ENCODE measurements around the gene ZYG11B.
"Not testable (repeated sequence)": the region's sequence is repeated elsewhere in the genome, so short reads cannot be mapped to it uniquely, and the experiment has no call there.

ZYG11B gene

GRCh38 chr1:52842643-52843310 is 116.5 kb downstream of the ZYG11B start, which contains the start of gene ZYG11A:
Gene ZYG11A, plus strand, starts transcription at chr1:52842760. Its CDS starts 124 bp downstream, at chr1:52842884.
- peak within 1 kb of the TSS; percentile 57 for H3K4me3 ChIP-seq
- no peaks in the 10 kb centered on the region for H4K20me1 ChIP-seq
- H3K9me3 ChIP-seq = peaks cover 17% of the 10 kb centered on the region
- H3K27me3 ChIP-seq = peaks cover 24% of the 10 kb centered on the region
- H3K36me3 ChIP-seq = no peaks in the 10 kb centered on the region
- no peak within 1 kb of the TSS for H3K9ac ChIP-seq
- no peak within 1 kb of the TSS for H3K27ac ChIP-seq
- H3K4me2 ChIP-seq = peak within 1 kb of the TSS; percentile 62
- no peak for TF ChIP-seq Cebpa-rat (IDR thresholded peaks at IDR 0.05)
- H3K4me1 ChIP-seq = peaks cover 6% of the 10 kb centered on the region

DNA sequence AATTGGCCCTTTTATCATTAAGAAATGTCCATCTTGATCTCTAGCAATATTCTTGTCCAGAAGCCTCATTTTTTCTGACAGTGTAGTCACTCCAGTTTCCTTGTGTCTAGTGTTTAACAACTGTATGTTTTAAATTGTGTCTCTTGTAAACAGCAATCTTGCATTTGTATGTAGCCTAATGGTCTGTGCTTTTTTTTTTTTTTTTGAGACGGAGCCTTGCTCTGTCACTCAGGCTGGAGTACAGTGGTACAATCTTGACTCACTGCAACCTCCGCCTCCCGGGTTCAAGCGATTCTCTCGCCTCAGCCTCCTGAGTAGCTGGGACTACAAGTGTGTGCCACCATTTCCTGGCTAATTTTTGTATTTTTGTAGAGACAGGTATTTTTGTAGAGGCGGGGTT is 118.9 kb downstream of the ZYG11B start:
- not testable (repeated sequence) for H3K4me1 ChIP-seq, H3K4me3 ChIP-seq, H3K36me3 ChIP-seq, H3K9ac ChIP-seq, H3K4me2 ChIP-seq, H3K27ac ChIP-seq, H4K20me1 ChIP-seq
- peaks cover 17% of the 10 kb centered on the region for H3K9me3 ChIP-seq
- H3K27me3 ChIP-seq = peaks cover 24% of the 10 kb centered on the region

GRCh38 chr1:52848423-52848822 is 122.2 kb downstream of the ZYG11B start:
- no peak overlapping the region for H3K4me2 ChIP-seq
- peaks cover 6% of the 10 kb centered on the region; the same call in 1 of the 2 replicates for H3K27me3 ChIP-seq
- H3K9me3 ChIP-seq = peaks cover 7% of the 10 kb centered on the region
- no peak overlapping the region for H3K9ac ChIP-seq
- no peaks in the 10 kb centered on the region for H3K4me1 ChIP-seq
- no peak overlapping the region for H3K27ac ChIP-seq
- no peak overlapping the region for H3K4me3 ChIP-seq
- no peaks in the 10 kb centered on the region for H4K20me1 ChIP-seq
- no peak for TF ChIP-seq Cebpa-rat (IDR thresholded peaks at IDR 0.05)
- H3K36me3 ChIP-seq = no peaks in the 10 kb centered on the region

GRCh38 chr1:52850951-52851350 is 124.7 kb downstream of the ZYG11B start:
- no peaks in the 10 kb centered on the region for H3K4me1 ChIP-seq
- no peaks in the 10 kb centered on the region for H3K27me3 ChIP-seq
- H3K4me2 ChIP-seq = no peak overlapping the region
- no peak overlapping the region for H3K4me3 ChIP-seq
- no peak overlapping the region for H3K9ac ChIP-seq
- no peaks in the 10 kb centered on the region for H3K9me3 ChIP-seq
- no peaks in the 10 kb centered on the region for H3K36me3 ChIP-seq
- TF ChIP-seq Cebpa-rat (IDR thresholded peaks at IDR 0.05) = no peak
- H4K20me1 ChIP-seq = no peaks in the 10 kb centered on the region
- no peak overlapping the region for H3K27ac ChIP-seq

DNA sequence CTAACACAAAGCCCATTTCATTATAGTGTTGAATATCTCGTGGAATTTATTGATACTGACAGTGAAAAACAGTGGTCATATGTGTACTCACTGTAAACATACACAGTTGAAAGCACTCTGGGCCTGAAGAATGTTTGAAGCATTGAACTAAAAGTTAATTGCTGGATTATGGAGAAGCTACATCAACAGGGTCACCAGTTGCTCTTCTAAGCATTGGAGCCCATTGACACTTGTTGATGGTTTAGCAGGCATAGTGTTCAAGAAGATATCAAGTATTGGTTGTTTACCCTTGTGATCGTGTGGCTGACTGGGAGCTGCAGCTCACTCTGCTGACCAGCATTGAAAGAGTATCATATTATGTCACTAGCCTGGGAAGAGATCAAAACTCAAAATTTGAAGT is 126.6 kb downstream of the ZYG11B start:
- Histone ChIP-seq H3K4me3 (no peak overlapping the region), H3K4me2 (no peak overlapping the region), H3K9me3 (no peaks in the 10 kb centered on the region), H3K27ac (no peak overlapping the region), H3K36me3 (no peaks in the 10 kb centered on the region), H4K20me1 (no peaks in the 10 kb centered on the region), H3K9ac (no peak overlapping the region), H3K4me1 (no peaks in the 10 kb centered on the region), H3K27me3 (no peaks in the 10 kb centered on the region)
- no peak for TF ChIP-seq Cebpa-rat (IDR thresholded peaks at IDR 0.05)

- no peaks in the 10 kb centered on the region for H4K20me1 ChIP-seq
- H3K4me2 ChIP-seq = no peak overlapping the region
- H3K27ac ChIP-seq = no peak overlapping the region
- H3K4me3 ChIP-seq = no peak overlapping the region
- no peaks in the 10 kb centered on the region for H3K9me3 ChIP-seq
- no peaks in the 10 kb centered on the region for H3K36me3 ChIP-seq
- no peak for TF ChIP-seq Cebpa-rat (IDR thresholded peaks at IDR 0.05)
- no peak overlapping the region for H3K9ac ChIP-seq
- no peaks in the 10 kb centered on the region for H3K27me3 ChIP-seq
- H3K4me1 ChIP-seq = no peaks in the 10 kb centered on the region
Measured at GRCh38 chr1:52855584-52855983, 129.3 kb downstream of the ZYG11B start.

- Histone ChIP-seq H4K20me1 (no peaks in the 10 kb centered on the region), H3K36me3 (no peaks in the 10 kb centered on the region), H3K9me3 (no peaks in the 10 kb centered on the region), H3K9ac (no peak overlapping the region), H3K27ac (no peak overlapping the region), H3K4me3 (no peak overlapping the region), H3K4me1 (no peaks in the 10 kb centered on the region), H3K4me2 (no peak overlapping the region), H3K27me3 (no peaks in the 10 kb centered on the region)
- TF ChIP-seq Cebpa-rat (IDR thresholded peaks at IDR 0.05) = no peak
Measured at GRCh38 chr1:52856026-52856425, 129.8 kb downstream of the ZYG11B start.

GRCh38 chr1:52857443-52857842 is 131.2 kb downstream of the ZYG11B start:
- no peaks in the 10 kb centered on the region for H3K27me3 ChIP-seq
- H3K9me3 ChIP-seq = no peaks in the 10 kb centered on the region
- H3K36me3 ChIP-seq = no peaks in the 10 kb centered on the region
- no peak overlapping the region for H3K9ac ChIP-seq
- H3K4me1 ChIP-seq = no peaks in the 10 kb centered on the region
- H4K20me1 ChIP-seq = no peaks in the 10 kb centered on the region
- no peak overlapping the region for H3K4me2 ChIP-seq
- H3K27ac ChIP-seq = no peak overlapping the region
- TF ChIP-seq Cebpa-rat (IDR thresholded peaks at IDR 0.05) = no peak
- H3K4me3 ChIP-seq = no peak overlapping the region

DNA sequence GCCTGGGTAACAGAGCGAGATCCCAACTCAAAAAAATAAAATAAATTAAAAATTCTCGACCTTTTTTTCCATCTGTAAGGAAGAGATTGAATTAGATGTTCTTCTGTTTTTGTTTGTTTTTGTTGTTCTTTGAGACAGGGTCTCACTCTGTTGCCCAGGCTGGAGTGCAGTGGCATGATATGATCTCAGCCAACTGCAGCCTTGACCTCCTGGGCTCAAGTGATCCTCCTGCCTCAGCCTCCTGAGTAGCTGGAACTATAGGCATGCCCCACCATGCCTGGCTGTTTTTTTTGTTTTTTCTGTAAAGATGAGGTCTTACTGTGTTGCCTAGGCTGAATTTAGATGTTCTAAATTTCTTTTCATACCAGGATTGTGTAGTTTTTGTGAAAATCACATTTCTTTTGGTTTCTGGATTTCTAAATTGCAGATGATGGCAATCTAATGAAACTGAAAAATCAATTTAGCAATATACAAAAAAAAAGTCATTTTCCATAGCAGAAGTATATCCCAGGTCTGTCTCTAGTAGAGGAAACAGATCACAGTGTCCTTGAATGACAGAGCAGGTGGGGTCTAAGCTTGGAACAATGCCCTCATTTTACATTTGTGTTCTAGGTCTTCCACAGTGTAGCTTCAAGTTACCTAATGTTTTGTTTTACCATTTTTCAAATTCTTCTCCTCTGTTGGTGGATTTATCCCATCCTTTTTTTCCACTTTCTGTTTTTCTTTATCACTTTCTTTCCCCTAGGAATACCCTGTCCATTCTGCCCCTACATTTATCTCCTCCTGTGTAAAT is 136.6 kb downstream of the ZYG11B start:
- no peaks in the 10 kb centered on the region for H4K20me1 ChIP-seq
- no peak overlapping the region for H3K27ac ChIP-seq
- H3K4me2 ChIP-seq = no peak overlapping the region
- H3K36me3 ChIP-seq = no peaks in the 10 kb centered on the region
- no peak overlapping the region for H3K9ac ChIP-seq
- H3K4me1 ChIP-seq = no peaks in the 10 kb centered on the region
- H3K4me3 ChIP-seq = no peak overlapping the region
- H3K27me3 ChIP-seq = no peaks in the 10 kb centered on the region
- no peaks in the 10 kb centered on the region for H3K9me3 ChIP-seq
- no peak for TF ChIP-seq Cebpa-rat (IDR thresholded peaks at IDR 0.05)

GRCh38 chr1:52867087-52867863 is 141.0 kb downstream of the ZYG11B start:
- no peak overlapping the region for H3K27ac ChIP-seq
- no peak for TF ChIP-seq Cebpa-rat (IDR thresholded peaks at IDR 0.05)
- no peak overlapping the region for H3K4me2 ChIP-seq
- no peaks in the 10 kb centered on the region for H3K36me3 ChIP-seq
- no peaks in the 10 kb centered on the region for H3K9me3 ChIP-seq
- no peak overlapping the region for H3K4me3 ChIP-seq
- no peaks in the 10 kb centered on the region for H3K4me1 ChIP-seq
- H4K20me1 ChIP-seq = no peaks in the 10 kb centered on the region
- H3K9ac ChIP-seq = no peak overlapping the region
- H3K27me3 ChIP-seq = no peaks in the 10 kb centered on the region

GRCh38 chr1:52869727-52870126 is 143.5 kb downstream of the ZYG11B start:
- H3K4me3 ChIP-seq, H3K36me3 ChIP-seq, H3K4me1 ChIP-seq, H3K27ac ChIP-seq, H3K4me2 ChIP-seq, H3K9me3 ChIP-seq, H4K20me1 ChIP-seq, H3K27me3 ChIP-seq, H3K9ac ChIP-seq: not testable (repeated sequence)
